SK-N-SH treated with all-trans-retinoic acid at 6 μM for 48 hours (cell line): Measurements from ENCODE around the gene KLHL17.

Experiments used
- CREB5 ChIP-seq: fragments of 250-450 bp; sonication (Bioruptor Pico); IDR thresholded peaks from 2 replicates; pipeline ENCODE4 v1.5.1; 2020; ENCODE audit warnings: low read depth, mild to moderate bottlenecking, moderate library complexity
- CSDC2 ChIP-seq: fragments of 250-450 bp; sonication (Bioruptor Pico); IDR thresholded peaks from 2 replicates; pipeline ENCODE4 v1.5.0; 2020; ENCODE audit warnings: mild to moderate bottlenecking, moderate library complexity
- GLIS3 ChIP-seq: fragments of 250-450 bp; sonication (Bioruptor Pico); IDR thresholded peaks from 2 replicates; pipeline ENCODE4 v1.5.0; 2020; ENCODE audit warnings: mild to moderate bottlenecking, moderate library complexity
- ISL1 ChIP-seq: fragments of 250-450 bp; sonication (Bioruptor Pico); IDR thresholded peaks from 2 replicates; pipeline ENCODE4 v2.1.2; 2022; ENCODE audit warnings: mild to moderate bottlenecking, moderate library complexity
- PATZ1 ChIP-seq: fragments of 250-450 bp; sonication (Bioruptor Pico); IDR thresholded peaks from 2 replicates; pipeline ENCODE4 v1.8.0; 2020; ENCODE audit warnings: mild to moderate bottlenecking, moderate library complexity, borderline replicate concordance
- PPARA ChIP-seq: fragments of 250-450 bp; sonication (Bioruptor Pico); IDR thresholded peaks from 2 replicates; pipeline ENCODE4 v1.5.0; 2020; ENCODE audit warnings: mild to moderate bottlenecking, borderline replicate concordance
- RARB ChIP-seq: fragments of 250-450 bp; sonication (Bioruptor Pico); IDR thresholded peaks from 2 replicates; pipeline ENCODE4 v1.8.0; 2021; ENCODE audit warnings: mild to moderate bottlenecking, moderate library complexity
- TOX ChIP-seq: fragments of 250-450 bp; sonication (Bioruptor Pico); IDR thresholded peaks from 2 replicates; pipeline ENCODE4 v1.8.0; 2021; ENCODE audit warnings: mild to moderate bottlenecking, moderate library complexity, borderline replicate concordance
- TSHZ2 ChIP-seq: fragments of 250-450 bp; sonication (Bioruptor Pico); IDR thresholded peaks from 2 replicates; pipeline ENCODE4 v1.5.0; 2020; ENCODE audit warnings: mild to moderate bottlenecking, moderate library complexity
- ZC3H10 ChIP-seq: fragments of 250-450 bp; sonication (Bioruptor Pico); IDR thresholded peaks from 2 replicates; pipeline ENCODE4 v1.5.1; 2021; ENCODE audit warnings: mild to moderate bottlenecking, moderate library complexity
- ZFP3 ChIP-seq: fragments of 250-450 bp; sonication (Bioruptor Pico); IDR thresholded peaks from 2 replicates; pipeline ENCODE4 v1.5.0; 2020; ENCODE audit warnings: mild to moderate bottlenecking, moderate library complexity
- ZFP30 ChIP-seq: fragments of 450-650 bp; formaldehyde crosslinking; IDR thresholded peaks from 2 replicates; pipeline ENCODE4 v1.5.0; 2022; ENCODE audit warnings: mild to moderate bottlenecking, moderate library complexity
- ZNF565 ChIP-seq: fragments of 450-650 bp; formaldehyde crosslinking; conservative IDR thresholded peaks from 2 replicates; pipeline ENCODE4 v1.5.0; 2020; ENCODE audit warnings: low read depth, mild to moderate bottlenecking, moderate library complexity
- ZNF8 ChIP-seq: fragments of 450-650 bp; formaldehyde crosslinking; IDR thresholded peaks from 2 replicates; pipeline ENCODE4 v1.5.0; 2020; ENCODE audit warnings: mild to moderate bottlenecking, moderate library complexity

GRCh38 chr1:980602-981395, 20.4 kb downstream of the KLHL17 start:
- no peak for TF ChIP-seq PATZ1 (CRISPR knock-in tag)
- no peak for TF ChIP-seq RARB (CRISPR knock-in tag)
- no peak for TF ChIP-seq ZNF8 (CRISPR knock-in tag)
- no peak for TF ChIP-seq ZFP3
- TF ChIP-seq ZC3H10 (CRISPR knock-in tag): no peak
- TF ChIP-seq GLIS3 (CRISPR knock-in tag): no peak
- TF ChIP-seq CREB5: no peak
- no peak for TF ChIP-seq ISL1
- no peak for TF ChIP-seq PPARA (CRISPR knock-in tag)
- no peak for TF ChIP-seq ZNF565
- no peak for TF ChIP-seq ZFP30
- no peak for TF ChIP-seq CSDC2 (CRISPR knock-in tag)
- no peak for TF ChIP-seq TSHZ2 (CRISPR knock-in tag)
- TF ChIP-seq TOX (CRISPR knock-in tag): no peak
